ENCODE results near the gene KRTAP13-3.

The KRTAP13-3 gene, protein sequence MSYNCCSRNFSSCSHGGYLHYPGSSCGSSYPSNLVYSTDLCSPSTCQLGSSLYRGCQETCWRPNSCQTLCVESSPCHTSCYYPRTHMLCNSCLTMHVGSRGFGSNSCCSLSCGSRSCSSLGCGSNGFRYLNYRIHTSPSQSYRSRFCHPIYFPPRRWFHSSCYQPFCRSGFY

DNA sequence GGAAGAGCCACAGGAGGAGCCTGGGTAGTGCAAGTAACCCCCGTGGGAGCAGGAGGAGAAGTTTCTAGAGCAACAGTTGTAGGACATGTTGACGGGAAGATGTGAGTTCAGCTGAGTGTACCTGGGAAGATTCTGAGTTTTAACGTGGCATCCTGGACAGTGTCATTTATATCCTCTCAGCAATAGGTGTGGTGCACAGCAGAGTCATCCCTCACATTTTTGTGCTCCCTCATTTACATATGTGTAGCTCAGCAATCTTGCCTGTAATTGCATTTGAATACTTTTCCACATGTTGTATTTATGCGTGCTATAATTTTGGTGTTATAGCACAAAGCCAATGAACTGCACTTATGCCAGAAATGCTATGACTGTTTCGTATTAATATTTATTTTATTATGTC lies at the start of gene KRTAP13-3:
Gene KRTAP13-3 (minus strand): TSS at position 101 of the 400 bp plus-strand sequence. CDS start 14 bp downstream, at position 87.
- Histone ChIP-seq H3K4me3 (ENCODE audit: low read depth in 1 of 2, low read length in 2 of 2) (no peak within 1 kb of the TSS), H3K9me3 (ENCODE audit: control insufficient read depth in 1 of 2, low read length in 2 of 2) (no peaks in the 10 kb centered on the region), H3K36me3 (ENCODE audit: control insufficient read depth in 1 of 2, insufficient read depth in 2 of 2, low read length in 2 of 2) (no peaks in the 10 kb centered on the region), H3K4me1 (ENCODE audit: control insufficient read depth in 1 of 2, insufficient read depth in 2 of 2, low read length in 2 of 2) (no peaks in the 10 kb centered on the region), H3K27me3 (ENCODE audit: low read depth, low read length) (no peaks in the 10 kb centered on the region), H3K27ac (ENCODE audit: low read length) (no peak within 1 kb of the TSS)

DNA sequence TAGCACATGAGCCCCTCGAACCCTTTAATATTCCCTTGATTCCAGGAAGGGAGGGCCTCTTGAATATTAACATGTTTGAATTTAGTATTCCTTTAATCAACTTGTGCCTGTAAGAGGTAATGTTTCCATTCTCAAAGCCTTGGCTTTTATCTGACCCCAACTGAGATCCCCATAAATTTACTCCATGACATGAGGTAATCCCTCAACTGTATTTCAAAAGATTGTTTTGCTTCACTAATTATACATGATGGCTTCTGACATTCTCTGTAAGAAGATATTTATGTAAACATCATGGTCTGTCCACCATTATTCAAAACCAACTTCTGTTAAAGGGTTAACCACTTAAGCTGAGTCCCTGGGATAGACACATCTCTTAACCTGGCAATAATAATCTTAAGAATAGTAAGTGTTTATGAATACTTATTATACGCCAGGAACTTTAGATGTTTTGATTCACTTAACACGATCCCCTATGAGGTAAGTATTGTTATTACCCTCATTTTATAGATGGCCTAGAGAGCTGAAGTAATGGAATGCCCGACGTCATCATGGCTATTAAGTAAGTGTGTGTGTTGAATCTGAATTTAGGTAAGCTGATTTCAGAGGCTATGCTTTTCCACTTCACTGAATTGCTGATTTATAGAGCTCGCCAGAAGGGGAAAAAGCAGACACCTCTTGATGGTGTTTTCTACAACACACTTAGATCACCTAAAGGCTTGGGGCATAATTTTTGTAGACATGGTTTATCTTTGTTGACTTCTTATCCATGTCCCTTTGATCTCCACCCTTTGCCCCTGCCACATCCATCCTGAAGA lies 43.4 kb upstream of the KRTAP13-3 start:
- H3K9me3 ChIP-seq (ENCODE audit: control insufficient read depth in 1 of 2, low read length in 2 of 2): no peaks in the 10 kb centered on the region
- H3K27ac ChIP-seq (ENCODE audit: low read length): no peak overlapping the region
- H3K27me3 ChIP-seq (ENCODE audit: low read depth, low read length): no peaks in the 10 kb centered on the region
- no peaks in the 10 kb centered on the region for H3K4me1 ChIP-seq (ENCODE audit: control insufficient read depth in 1 of 2, insufficient read depth in 2 of 2, low read length in 2 of 2)
- no peaks in the 10 kb centered on the region for H3K36me3 ChIP-seq (ENCODE audit: control insufficient read depth in 1 of 2, insufficient read depth in 2 of 2, low read length in 2 of 2)
- H3K4me3 ChIP-seq (ENCODE audit: low read depth in 1 of 2, low read length in 2 of 2): no peak overlapping the region

DNA sequence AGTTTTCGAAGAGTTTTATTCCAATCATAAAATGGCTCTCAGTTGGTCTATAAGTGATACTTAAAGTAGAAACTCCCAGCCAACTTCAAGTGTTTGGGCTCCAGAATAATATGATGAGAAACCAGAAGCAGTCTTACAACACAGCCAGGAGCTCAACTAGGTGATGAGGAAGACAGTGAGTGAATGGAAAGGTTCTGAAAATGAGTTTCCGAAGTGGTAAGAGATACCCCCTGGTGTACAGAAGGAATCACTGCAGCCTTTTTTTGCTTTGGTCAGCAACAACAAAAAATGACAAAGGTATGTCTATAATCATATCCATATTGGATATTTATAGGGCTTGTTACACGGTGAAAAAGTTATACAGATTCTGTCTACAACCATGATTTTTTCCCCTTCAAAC lies 38.0 kb upstream of the KRTAP13-3 start:
- Histone ChIP-seq H3K36me3 (ENCODE audit: control insufficient read depth in 1 of 2, insufficient read depth in 2 of 2, low read length in 2 of 2) (no peaks in the 10 kb centered on the region), H3K9me3 (ENCODE audit: control insufficient read depth in 1 of 2, low read length in 2 of 2) (no peaks in the 10 kb centered on the region), H3K27ac (ENCODE audit: low read length) (no peak overlapping the region), H3K4me1 (ENCODE audit: control insufficient read depth in 1 of 2, insufficient read depth in 2 of 2, low read length in 2 of 2) (no peaks in the 10 kb centered on the region), H3K27me3 (ENCODE audit: low read depth, low read length) (no peaks in the 10 kb centered on the region), H3K4me3 (ENCODE audit: low read depth in 1 of 2, low read length in 2 of 2) (no peak overlapping the region)

DNA sequence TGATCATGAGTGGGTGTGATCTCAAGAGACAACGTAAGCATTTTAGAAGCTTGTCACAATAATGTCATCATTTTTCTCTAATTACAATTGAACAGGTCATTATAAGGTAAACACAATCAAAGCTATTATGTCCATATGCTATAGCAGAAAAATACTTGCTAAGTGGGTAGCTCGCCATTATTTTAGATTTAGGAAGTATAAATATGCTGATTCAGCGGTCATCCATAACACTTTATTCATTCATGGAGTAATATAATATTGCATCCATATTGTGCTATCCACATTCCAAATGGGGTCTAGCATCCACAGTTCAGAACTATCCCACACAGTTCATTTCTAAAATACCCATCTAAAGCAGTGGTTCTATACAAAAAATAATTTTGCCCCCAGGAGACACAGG lies 22.8 kb upstream of the KRTAP13-3 start:
- H3K9me3 ChIP-seq (ENCODE audit: control insufficient read depth in 1 of 2, low read length in 2 of 2): no peaks in the 10 kb centered on the region
- no peaks in the 10 kb centered on the region for H3K27me3 ChIP-seq (ENCODE audit: low read depth, low read length)
- no peaks in the 10 kb centered on the region for H3K4me1 ChIP-seq (ENCODE audit: control insufficient read depth in 1 of 2, insufficient read depth in 2 of 2, low read length in 2 of 2)
- H3K27ac ChIP-seq (ENCODE audit: low read length): no peak overlapping the region
- H3K36me3 ChIP-seq (ENCODE audit: control insufficient read depth in 1 of 2, insufficient read depth in 2 of 2, low read length in 2 of 2): no peaks in the 10 kb centered on the region
- H3K4me3 ChIP-seq (ENCODE audit: low read depth in 1 of 2, low read length in 2 of 2): no peak overlapping the region

DNA sequence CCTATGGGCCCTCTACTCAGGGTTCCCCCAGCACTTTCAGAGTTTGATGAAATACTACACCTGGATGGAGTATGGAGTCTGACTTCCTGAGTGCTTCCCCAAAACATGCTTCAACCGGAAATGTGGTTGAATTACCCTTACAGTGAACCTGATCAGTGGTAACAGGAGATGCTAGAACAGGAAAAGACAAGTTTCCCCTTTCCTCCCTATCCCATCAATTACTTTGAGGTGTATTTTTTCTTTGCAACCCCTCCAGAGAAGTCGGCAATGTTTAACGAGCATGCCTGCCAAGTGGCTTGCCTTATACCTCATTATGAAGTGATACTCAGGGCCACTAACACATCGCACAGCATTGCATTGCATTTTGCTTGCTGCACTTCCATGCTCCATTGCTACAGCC lies 21.3 kb upstream of the KRTAP13-3 start:
- H3K9me3 ChIP-seq (ENCODE audit: control insufficient read depth in 1 of 2, low read length in 2 of 2): no peaks in the 10 kb centered on the region
- no peak overlapping the region for H3K27ac ChIP-seq (ENCODE audit: low read length)
- H3K4me3 ChIP-seq (ENCODE audit: low read depth in 1 of 2, low read length in 2 of 2): no peak overlapping the region
- H3K36me3 ChIP-seq (ENCODE audit: control insufficient read depth in 1 of 2, insufficient read depth in 2 of 2, low read length in 2 of 2): no peaks in the 10 kb centered on the region
- H3K4me1 ChIP-seq (ENCODE audit: control insufficient read depth in 1 of 2, insufficient read depth in 2 of 2, low read length in 2 of 2): no peaks in the 10 kb centered on the region
- no peaks in the 10 kb centered on the region for H3K27me3 ChIP-seq (ENCODE audit: low read depth, low read length)

DNA sequence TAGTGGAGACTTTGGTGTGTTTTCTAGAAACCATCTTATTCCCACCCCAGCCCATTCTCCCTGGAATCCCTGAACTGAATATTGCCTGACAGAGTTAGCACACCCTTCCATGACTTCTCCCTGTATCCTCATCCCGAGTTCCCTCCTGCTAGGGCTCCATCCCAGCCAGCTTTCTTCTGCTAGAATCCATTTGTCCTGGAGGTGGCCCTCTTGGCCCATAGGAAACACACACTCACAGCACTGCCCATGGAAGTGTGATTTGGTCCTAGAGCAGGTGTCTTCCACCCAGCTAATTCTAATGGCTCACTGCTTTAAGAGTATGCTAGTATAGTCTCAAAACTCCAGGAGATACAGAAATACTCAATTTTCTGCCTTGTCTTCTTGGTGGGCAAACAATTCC lies 18.5 kb upstream of the KRTAP13-3 start:
- no peaks in the 10 kb centered on the region for H3K4me1 ChIP-seq (ENCODE audit: control insufficient read depth in 1 of 2, insufficient read depth in 2 of 2, low read length in 2 of 2)

DNA sequence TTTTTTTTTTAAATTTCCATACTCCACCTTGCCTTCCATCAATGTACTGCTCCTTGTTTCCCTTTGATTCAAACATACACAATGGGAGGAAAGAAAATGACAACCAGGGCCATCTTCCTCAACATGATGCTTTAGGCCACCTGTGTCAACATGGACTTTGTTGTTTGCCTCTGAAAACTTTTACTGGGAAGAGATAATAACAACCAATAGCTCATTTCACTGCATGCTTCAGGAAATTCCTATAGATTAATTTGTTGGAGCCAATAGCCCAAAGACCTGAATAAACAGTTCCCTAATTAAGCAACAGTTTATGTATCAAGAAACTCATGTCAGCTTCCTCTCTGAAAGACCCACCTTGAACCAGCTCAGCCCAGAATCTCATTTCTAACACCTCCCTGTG lies 17.5 kb upstream of the KRTAP13-3 start:
- H3K4me3 ChIP-seq (ENCODE audit: low read depth in 1 of 2, low read length in 2 of 2): no peak overlapping the region
- H3K4me1 ChIP-seq (ENCODE audit: control insufficient read depth in 1 of 2, insufficient read depth in 2 of 2, low read length in 2 of 2): no peaks in the 10 kb centered on the region
- H3K9me3 ChIP-seq (ENCODE audit: control insufficient read depth in 1 of 2, low read length in 2 of 2): no peaks in the 10 kb centered on the region
- H3K27ac ChIP-seq (ENCODE audit: low read length): no peak overlapping the region
- H3K27me3 ChIP-seq (ENCODE audit: low read depth, low read length): no peaks in the 10 kb centered on the region
- no peaks in the 10 kb centered on the region for H3K36me3 ChIP-seq (ENCODE audit: control insufficient read depth in 1 of 2, insufficient read depth in 2 of 2, low read length in 2 of 2)

More for the DNA sequence above, 18.5 kb upstream of the KRTAP13-3 start:
- no peak overlapping the region for H3K27ac ChIP-seq (ENCODE audit: low read length)
- H3K4me3 ChIP-seq (ENCODE audit: low read depth in 1 of 2, low read length in 2 of 2): no peak overlapping the region
- H3K9me3 ChIP-seq (ENCODE audit: control insufficient read depth in 1 of 2, low read length in 2 of 2): no peaks in the 10 kb centered on the region
- no peaks in the 10 kb centered on the region for H3K36me3 ChIP-seq (ENCODE audit: control insufficient read depth in 1 of 2, insufficient read depth in 2 of 2, low read length in 2 of 2)
- H3K27me3 ChIP-seq (ENCODE audit: low read depth, low read length): no peaks in the 10 kb centered on the region

DNA sequence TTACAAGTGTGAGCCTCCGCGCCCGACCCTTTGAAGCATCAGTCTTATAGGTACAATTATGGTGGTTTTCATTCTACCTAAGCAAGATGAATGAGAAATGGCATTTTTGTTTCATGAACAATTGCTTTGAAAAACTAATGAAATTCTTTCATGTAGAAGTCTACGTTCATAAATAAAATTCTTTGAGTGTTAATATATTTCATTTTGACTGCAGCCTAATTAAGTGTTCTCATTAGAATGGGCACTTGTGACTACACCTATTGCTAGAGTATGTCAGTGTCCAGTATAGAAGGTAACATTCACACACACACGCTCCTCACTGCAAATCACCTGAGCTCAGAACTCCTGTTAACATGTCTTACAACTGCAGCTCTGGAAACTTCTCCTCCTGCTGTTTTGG lies 14.2 kb upstream of the KRTAP13-3 start, which contains the start of gene KRTAP15-1:
Gene KRTAP15-1 (plus strand): TSS at position 301 of the 400 bp plus-strand sequence. CDS start 53 bp downstream, at position 354.
- no peak within 1 kb of the TSS for H3K27ac ChIP-seq (ENCODE audit: low read length)
- H3K4me3 ChIP-seq (ENCODE audit: low read depth in 1 of 2, low read length in 2 of 2): no peak within 1 kb of the TSS
- no peaks in the 10 kb centered on the region for H3K9me3 ChIP-seq (ENCODE audit: control insufficient read depth in 1 of 2, low read length in 2 of 2)
- no peaks in the 10 kb centered on the region for H3K4me1 ChIP-seq (ENCODE audit: control insufficient read depth in 1 of 2, insufficient read depth in 2 of 2, low read length in 2 of 2)
- no peaks in the 10 kb centered on the region for H3K36me3 ChIP-seq (ENCODE audit: control insufficient read depth in 1 of 2, insufficient read depth in 2 of 2, low read length in 2 of 2)
- no peaks in the 10 kb centered on the region for H3K27me3 ChIP-seq (ENCODE audit: low read depth, low read length)

DNA sequence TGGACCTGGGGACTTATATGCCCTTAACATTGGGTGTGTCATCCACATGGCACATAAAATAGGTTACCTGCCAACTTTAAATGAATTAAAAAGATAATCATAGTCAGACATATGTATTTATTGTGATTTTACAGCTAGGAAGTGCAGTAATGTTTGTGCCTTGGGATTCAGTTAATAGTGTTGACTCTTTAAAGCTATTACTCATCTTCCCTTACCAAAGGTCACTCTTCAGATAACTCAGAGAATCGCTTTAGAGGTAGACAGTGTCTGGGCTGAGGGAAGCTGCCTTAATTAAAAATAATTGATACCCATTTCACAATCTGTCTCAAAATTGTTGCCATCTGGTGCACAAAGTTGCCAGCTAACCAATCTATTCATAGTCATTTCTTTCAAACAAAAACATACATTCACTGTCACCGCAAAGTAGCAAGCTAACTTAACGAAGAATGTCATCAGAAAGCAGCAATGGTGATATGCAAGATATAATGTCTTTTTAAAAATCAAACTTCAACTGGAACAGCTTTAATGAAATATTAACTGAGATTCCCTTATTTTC lies 11.4 kb upstream of the KRTAP13-3 start:
- Histone ChIP-seq H3K4me1 (ENCODE audit: control insufficient read depth in 1 of 2, insufficient read depth in 2 of 2, low read length in 2 of 2) (no peaks in the 10 kb centered on the region), H3K9me3 (ENCODE audit: control insufficient read depth in 1 of 2, low read length in 2 of 2) (no peaks in the 10 kb centered on the region), H3K27me3 (ENCODE audit: low read depth, low read length) (no peaks in the 10 kb centered on the region), H3K4me3 (ENCODE audit: low read depth in 1 of 2, low read length in 2 of 2) (no peak overlapping the region), H3K27ac (ENCODE audit: low read length) (no peak overlapping the region), H3K36me3 (ENCODE audit: control insufficient read depth in 1 of 2, insufficient read depth in 2 of 2, low read length in 2 of 2) (no peaks in the 10 kb centered on the region)

DNA sequence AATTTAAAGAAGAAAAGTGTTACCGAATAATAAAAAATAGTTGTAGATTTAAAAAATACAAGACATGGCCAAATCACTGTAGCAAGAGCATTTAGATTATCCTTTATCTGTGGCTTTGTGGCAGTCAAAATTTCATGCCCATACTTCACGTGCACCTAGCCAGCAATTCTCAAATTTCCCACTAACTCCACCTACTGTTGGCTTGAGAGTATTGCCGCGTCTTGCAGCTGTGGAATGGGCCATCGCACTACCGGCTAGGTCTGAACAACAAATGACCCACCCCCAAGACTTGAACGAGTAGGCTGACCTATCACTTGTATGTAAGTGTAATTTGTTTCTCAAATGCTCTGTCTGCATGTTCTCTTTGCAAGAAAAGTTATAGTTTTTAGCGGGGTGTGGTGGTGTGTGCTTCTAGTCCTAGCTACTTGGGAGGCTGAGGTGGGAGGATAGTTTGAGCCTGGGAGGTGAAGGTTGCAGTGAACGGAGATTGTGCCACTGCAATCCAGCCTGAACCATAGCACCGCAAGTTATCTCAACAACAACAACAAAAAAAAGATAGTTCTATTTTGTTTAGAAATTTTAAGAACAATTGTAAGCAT lies 8.4 kb upstream of the KRTAP13-3 start:
- no peaks in the 10 kb centered on the region for H3K9me3 ChIP-seq (ENCODE audit: control insufficient read depth in 1 of 2, low read length in 2 of 2)
- no peak overlapping the region for H3K27ac ChIP-seq (ENCODE audit: low read length)
- H3K4me3 ChIP-seq (ENCODE audit: low read depth in 1 of 2, low read length in 2 of 2): no peak overlapping the region
- H3K27me3 ChIP-seq (ENCODE audit: low read depth, low read length): no peaks in the 10 kb centered on the region
- H3K36me3 ChIP-seq (ENCODE audit: control insufficient read depth in 1 of 2, insufficient read depth in 2 of 2, low read length in 2 of 2): no peaks in the 10 kb centered on the region
- H3K4me1 ChIP-seq (ENCODE audit: control insufficient read depth in 1 of 2, insufficient read depth in 2 of 2, low read length in 2 of 2): no peaks in the 10 kb centered on the region

DNA sequence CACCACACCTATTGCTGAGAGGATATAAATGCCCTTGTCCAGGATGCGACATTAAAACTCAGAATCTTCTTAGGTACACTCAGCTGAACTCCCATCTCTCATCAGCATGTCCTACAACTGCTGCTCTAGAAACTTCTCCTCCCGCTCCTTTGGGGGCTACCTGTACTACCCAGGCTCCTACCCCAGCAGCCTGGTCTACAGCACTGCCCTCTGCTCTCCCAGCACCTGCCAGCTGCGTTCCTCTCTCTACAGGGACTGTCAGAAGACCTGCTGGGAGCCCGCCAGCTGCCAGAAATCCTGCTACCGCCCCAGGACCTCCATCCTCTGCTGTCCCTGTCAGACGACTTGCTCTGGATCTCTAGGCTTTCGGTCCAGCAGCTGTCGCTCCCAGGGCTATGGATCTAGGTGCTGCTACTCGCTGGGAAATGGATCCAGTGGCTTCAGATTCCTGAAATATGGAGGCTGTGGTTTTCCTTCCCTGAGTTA lies 4.5 kb upstream of the KRTAP13-3 start, which contains the start of gene KRTAP13-4:
Gene KRTAP13-4 (plus strand): TSS at position 51 of the 486 bp plus-strand sequence. CDS start 56 bp downstream, at position 107.
- H3K27me3 ChIP-seq (ENCODE audit: low read depth, low read length): no peaks in the 10 kb centered on the region
- no peak within 1 kb of the TSS for H3K4me3 ChIP-seq (ENCODE audit: low read depth in 1 of 2, low read length in 2 of 2)
- no peak within 1 kb of the TSS for H3K27ac ChIP-seq (ENCODE audit: low read length)
- no peaks in the 10 kb centered on the region for H3K9me3 ChIP-seq (ENCODE audit: control insufficient read depth in 1 of 2, low read length in 2 of 2)
- H3K36me3 ChIP-seq (ENCODE audit: control insufficient read depth in 1 of 2, insufficient read depth in 2 of 2, low read length in 2 of 2): no peaks in the 10 kb centered on the region
- H3K4me1 ChIP-seq (ENCODE audit: control insufficient read depth in 1 of 2, insufficient read depth in 2 of 2, low read length in 2 of 2): no peaks in the 10 kb centered on the region

All from muscle layer of duodenum (tissue), 2 donors.